Measurements from ENCODE around the gene ROR2.
A peak's percentile ranks its signal among the peaks of the same experiment; 100 is the strongest.

Gene ROR2

DNA sequence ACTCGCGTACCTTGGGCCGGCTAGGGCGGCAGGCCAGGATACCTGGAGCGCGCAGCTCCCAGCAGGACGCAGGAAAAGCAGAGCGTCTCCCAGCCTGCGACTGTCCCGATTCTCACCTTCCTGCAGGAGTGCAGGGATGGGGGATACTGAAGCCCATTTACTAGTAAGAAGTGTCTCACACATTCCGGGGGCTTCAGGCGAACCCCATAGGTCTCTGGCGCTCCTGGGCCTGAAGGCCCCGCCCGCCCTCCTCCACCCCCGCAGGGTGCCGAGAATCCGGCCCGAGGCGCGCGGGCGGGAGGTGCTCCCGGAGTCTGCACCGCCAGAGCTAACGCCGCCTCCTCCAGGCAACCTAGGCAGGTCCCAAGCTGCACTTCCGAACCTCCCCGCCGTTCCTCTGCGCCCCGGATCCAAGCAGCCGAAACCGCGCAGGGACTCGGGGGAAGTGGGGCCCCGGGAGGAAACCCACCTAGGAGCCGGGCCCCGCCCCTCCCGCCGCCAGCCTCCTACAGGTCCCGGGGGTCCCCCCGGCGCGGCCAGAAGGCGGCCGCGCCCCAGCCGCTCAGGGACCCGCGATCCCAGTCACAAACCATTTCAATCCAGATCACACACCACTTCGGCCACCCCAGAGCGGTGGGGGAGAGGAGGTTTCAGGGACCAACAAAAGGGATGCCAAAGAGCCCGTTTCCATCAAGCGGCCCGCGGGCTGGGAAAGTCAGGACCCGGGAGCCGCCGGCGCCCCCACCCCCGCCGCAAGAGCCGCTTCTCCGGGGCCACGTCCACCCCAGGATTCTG is 1.2 kb downstream of the ROR2 start:
- peak in 1 of 3 experiments; percentile 3 for DNase-seq (ENCODE audit: low read depth in 3 of 3)

DNA sequence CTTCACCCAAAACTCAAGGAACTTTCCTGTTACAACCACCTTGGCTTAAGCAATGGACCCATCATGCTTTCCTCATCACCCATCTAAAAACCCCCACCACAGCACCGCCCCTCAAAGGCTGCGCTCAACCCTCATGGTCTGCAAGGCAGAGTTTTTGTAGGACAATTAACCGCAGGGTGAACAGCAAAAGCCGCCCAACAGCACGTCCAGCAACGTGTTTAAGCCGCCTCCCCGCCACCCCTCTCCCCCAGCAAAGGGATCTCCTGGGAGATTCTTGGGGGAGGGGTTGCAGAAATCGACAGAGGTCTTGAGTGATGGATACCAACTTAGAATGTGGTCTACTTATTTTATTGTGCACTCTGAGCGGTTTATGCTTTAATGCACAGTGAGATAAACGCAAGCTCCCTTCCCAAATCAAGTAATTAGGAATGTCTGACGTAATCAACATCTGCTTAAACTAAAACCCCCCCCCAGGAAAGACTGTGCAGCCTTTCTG is 1.9 kb downstream of the ROR2 start:
- no peak for DNase-seq (ENCODE audit: low read depth in 3 of 3)

DNA sequence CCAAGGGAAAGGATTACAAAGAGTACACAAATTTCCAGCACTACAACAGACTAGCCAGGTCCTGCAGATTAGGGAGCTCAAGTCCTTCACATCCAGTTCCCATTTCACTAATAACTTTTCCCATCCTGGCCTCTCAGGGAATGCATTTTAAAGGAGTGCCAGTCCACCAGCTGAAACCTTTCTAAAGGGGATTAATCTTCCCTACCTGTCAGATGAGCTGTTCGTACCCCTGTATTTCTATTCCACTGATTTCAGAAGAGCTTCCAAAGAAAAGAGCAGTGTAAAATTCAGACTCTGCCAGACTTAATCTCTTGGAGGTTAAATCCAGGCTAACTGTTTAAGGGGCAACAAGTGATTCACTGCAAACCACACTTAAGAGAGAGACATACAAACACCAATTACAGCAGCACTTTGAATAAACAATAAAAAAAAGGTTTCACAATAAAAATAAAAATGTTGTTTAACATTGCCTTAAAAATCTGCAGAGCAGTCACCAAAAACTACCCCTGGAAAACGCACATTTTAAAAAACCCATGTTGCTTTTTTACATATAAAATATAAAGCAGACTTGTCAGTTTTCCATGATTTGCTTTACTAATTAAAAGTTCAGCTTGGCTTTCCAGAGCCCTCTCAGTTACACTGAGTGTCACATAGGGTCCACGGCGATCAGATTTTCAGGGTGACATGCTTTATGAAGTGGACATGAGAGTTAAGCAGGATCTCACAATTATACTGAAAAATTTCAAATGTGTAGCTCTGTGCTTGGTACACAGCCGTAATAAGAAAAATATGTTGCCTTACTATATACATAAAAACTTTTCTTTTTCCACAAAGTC is 3.2 kb downstream of the ROR2 start:
- DNase-seq (ENCODE audit: low read depth in 3 of 3), result no peak

DNA sequence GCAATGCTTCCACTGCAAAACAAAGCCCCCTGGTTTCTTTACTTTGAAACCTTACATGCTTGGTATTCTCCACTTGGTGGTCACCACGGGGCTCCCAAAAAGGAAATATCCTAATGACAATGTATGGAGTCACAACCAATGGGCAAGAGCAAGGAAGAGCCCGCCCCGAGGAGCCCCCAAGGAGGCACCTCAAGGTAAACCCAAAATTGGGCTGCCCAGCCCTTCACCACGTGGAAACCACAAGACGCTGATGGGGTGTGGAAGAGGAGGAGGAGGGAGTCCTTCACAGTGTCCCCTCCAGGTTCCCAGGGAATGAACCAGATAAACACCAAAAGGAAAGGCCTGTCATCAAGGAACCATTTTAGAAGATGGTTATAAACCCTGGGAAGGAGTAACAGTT is 3.8 kb downstream of the ROR2 start:
- DNase-seq (ENCODE audit: low read depth in 3 of 3), result no peak

DNA sequence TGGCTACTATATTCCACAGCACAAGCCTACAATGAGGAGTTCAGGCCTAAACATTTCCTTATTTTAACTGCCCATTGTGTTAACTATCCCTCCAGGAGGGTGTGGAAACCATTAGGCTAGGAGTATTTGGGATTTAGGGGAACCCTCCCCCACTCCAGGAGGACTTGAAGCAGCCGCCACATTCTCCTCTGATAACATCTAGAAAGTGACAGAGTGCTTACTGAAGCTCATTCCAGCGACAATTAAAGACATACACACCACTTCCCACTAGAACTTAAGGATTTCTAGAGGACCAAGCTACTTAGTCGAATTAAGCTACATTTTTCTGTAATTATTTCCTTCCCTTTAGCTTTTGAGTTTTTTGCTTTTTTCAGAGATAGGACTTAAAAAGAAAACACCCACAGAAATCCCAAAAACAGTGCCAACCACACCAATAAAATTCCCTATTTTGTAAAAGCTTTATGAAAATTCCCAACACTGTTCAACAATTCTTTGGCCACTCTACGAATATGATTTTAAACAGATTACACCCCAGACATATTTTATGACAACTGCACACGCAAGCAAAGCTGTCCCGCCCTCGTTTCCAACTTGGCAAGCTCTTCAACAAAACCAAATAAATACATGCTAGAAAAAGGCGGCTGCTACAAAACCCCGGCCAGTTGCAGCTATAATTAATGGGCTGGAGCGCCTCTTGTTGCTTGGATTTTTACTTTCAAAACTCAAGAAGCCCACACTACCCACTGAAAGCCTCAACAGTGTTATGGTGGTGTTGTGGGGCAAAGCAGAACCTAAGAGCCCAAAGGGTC is 4.5 kb downstream of the ROR2 start:
- no peak for DNase-seq (ENCODE audit: low read depth in 3 of 3)

DNA sequence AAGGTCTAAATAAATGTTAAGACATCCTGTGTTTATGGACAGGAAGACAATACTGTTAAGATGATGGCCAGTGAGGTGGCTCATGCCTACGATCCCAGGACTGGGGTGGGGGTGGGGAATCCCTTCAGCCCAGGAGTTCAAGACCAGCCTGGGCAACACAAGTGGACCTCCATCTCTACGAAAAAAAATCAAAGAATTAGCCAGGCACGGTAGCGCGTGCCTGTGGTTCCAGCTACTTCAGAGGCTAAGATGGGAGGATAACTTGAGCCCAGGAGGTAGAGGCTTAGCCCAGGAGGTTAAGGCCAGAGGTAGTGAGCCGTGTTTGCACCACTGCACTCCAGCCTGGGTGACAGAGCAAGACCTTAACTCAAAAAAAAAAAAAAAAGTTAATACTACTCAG is 5.3 kb downstream of the ROR2 start:
- DNase-seq (ENCODE audit: low read depth in 3 of 3), result no peak

DNA sequence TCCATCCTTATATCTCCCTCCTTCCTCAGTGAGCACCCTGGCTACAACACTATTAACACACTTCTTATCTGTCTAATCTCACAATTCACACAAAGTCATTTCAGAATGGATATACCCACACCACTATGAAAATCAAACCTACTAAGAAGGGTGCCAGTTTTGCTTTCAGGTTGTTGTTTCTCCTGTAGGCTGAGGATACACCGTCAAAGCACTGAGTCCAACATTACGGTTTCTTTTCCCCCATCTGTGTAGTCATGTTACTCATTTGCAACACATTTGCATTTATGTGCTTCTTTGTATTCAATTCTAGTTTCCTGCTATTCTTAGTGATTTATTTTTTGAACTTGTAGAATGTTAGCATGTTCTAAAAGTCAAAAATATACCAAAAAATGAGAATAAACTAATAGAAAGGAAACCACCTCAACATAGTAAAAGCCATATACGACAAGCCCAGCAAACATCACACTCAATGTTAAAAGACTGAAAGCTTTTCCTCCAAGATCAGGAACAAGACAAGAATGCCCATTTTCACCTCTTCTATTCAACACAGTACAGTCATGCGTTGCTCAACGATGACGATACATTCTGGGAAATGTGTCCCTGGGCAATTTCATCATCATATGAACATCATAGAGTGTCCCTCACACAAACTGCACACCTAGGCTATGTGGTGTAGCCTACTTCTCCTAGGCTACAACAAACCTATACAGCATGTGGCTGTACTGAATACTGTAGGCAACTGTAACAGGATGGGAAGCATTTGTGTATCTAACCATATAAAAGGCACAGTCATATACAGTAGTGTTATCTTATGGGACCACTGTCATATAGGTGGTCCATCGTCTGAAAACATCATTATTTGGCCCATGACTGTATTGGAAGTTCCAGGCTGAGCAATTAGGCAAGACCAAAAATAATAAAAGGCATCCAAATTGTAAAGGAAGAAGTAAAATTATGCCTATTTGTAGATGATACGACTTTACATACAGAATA is 6.3 kb downstream of the ROR2 start:
- DNase-seq (ENCODE audit: low read depth in 3 of 3), result no peak

DNA sequence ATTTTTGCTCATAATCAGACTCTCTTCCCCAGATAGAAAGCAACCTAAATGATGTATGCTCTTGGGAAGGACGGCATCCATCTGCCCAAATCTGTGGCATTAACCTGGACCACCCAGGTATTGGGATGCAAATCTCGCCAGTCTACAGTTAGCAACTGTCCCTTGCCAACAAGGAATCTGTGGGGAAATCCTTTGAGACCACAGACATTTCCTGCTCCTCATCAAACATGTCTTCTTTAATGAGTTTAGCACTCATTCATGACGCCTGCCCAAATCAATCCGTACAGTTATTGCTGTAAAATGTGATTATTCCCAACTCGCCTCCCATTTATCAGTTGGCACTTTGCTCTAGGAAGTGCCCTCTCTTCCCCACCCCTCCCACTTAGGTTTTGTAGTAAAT is 7.8 kb downstream of the ROR2 start:
- no peak for DNase-seq (ENCODE audit: low read depth in 3 of 3)

DNA sequence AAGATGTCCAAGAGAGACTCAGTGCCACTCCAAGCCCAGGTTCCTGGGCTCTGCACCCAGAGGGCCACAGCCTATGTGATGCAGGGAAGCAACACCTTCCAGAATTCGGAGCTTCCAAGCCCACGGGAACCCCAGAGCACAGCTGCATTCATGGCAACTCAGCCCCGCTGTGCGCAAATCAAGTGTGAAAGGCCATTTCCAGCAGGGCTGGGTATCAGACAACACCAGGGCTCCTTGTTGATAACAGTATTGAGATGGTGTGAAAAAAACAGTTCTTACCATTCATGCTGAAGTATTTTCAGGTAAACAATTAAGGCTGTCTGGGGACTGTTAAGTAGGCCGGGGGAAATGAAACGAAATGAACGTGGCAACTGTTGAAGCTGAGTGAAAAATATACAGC is 10.1 kb downstream of the ROR2 start:
- no peak for DNase-seq (ENCODE audit: low read depth in 3 of 3)

DNA sequence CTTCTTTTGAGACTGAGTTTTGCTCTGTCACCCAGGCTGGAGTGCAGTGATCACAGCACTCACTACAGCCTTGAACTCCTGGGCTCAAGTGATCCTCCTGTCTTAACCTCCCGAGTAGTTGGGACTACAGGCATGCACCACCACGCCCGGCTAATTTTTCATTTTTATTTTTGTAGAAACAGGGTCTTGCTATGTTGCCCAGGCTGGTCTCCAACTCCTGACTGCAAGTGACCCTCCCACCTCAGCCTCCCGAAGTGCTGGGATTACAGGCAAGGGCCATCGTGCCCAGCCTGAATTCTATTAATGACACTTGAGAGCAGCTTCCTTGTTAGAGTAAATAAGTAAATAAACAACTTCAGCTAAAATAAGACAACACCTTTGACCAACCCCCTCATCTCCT is 12.3 kb downstream of the ROR2 start:
- no peak for DNase-seq (ENCODE audit: low read depth in 3 of 3)

DNA sequence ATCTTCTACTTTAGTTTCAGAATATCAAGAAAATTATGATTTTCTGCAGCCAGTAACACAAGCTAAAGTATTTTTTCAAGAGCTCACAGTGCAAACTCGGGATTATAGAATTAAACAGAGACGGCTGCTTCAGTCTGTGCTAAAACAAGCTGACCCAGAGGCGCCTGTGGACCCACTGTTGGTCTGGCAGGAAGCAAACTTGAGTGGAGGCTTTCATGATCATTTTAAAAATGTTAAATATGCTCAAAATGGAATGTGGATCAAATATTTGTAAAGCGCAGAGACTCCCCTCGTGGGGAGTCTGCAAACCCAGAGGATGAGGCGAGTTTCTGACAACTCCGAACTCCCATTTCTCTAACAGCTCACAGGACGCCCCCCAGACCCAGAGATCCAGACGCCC is 13.0 kb downstream of the ROR2 start:
- DNase-seq (ENCODE audit: low read depth in 3 of 3), result no peak

DNA sequence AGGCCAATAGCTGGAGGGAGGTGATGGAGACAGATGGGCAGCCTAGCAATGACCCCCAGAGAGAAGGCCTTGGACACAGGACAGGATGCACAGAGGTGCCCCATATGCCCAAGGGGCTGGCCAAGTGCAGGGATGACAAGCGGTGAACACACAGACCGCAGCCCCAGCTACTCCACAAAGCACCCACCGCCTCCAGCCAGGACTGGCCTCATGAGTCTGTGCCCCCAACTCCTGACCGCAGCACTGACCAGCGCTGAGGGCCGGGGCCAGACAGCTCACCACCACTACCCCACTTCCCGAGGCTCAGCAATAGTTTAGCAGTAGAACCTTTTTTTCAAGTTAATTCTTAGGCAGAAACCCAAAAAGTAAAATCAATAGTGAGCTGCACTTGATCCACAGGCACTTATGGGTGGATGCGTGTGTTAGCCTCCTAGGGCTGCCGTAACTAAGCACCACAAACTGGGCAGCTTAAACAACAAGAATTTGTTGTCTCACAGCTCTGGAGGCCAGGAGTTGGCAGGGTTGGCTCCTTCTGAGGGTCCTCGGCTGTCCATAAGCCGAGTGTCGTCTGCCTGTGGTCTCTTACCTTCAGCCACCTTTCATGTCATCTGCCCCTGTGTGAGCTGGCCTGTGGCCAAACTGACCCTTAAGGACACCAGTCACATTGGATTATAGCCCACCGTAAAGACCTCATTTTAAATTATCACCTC is 14.1 kb downstream of the ROR2 start:
- no peak for DNase-seq (ENCODE audit: low read depth in 3 of 3)

DNA sequence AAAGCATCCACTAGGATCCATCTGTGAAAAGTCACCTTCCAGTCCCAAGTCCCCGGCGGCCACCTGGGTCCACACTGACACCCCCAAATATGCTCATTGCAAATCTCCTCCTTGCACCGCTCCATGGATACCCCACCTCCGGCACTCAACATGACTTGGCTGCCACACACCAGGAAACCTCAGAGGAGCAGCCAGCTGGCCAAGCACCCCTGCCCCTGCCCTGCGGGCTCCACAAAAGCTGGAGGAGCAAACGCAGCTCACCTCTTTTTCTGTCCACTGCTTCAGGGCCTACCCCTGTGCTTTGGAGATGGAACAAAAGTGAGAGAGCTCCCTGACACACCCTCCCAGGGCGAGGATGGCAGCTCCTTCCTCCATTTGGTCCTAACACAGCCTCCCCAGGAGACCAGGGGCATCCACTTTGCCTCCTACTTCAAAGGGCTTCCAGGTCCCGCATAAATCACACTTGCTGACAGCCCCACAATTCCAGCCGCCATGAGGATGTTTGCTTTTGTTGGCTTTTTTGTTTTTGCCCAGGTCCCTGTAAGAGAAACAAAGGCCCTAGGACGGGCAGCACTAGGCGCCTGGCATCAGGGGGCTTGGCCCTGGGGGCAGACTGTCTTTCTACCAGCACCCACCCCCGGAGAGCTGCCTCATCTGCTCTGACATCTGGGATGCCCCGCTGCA is 14.8 kb downstream of the ROR2 start:
- no peak for DNase-seq (ENCODE audit: low read depth in 3 of 3)

DNA sequence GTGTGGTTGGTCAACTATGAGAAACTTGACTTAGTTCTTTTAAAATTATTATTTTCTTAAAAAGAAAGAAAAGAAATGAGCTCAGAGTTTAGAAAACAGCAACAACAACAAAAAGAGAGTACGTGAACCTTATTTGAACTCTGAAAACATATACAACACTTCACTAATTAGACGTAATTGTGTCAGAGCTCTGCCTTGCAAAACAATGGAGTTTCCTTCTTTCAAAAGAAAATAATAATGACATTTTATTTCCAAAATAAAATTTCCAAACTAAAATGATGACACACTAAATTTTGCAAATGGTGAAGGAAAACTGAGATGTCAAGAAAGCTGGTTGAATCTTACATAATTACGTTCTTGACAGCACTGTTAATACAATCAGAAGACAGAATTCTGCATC is 15.4 kb downstream of the ROR2 start:
- no peak for DNase-seq (ENCODE audit: low read depth in 3 of 3)

DNA sequence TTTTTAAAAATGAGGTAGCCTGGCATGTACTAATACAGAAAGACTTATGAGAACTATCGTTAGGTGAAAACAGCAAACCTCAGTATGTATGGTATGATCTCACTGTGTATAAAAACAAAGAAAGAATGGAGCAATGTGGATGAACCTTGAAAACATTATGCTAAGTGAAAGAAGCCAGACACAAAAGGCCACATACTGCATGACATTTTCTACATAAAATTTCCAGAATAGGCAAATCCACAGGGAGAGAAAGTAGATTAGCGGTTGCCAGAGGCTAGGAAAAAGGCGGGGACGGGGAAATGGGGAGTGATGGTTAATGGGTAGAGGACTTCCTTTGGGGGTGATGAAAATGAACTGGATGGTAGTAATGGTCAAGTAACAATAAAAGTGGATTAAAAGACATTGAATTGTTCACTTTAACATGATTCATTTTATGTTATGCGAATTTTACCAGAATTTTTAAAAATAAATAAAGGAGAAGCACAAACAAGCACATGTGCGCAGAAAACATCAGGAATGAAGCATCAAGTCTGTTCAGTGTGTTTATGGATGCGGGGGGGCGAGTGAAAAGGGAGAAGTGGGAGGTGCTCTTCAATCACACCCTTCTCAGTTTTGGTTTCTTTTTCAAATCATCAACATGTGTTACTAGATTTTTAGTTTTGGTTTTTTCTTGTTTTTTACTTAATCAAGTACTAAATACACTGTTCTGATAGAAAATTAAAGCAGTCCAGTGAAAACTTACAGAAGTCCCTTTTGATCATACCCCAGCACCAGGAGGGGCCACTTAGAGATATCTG is 16.3 kb downstream of the ROR2 start:
- no peak for DNase-seq (ENCODE audit: low read depth in 3 of 3)

DNA sequence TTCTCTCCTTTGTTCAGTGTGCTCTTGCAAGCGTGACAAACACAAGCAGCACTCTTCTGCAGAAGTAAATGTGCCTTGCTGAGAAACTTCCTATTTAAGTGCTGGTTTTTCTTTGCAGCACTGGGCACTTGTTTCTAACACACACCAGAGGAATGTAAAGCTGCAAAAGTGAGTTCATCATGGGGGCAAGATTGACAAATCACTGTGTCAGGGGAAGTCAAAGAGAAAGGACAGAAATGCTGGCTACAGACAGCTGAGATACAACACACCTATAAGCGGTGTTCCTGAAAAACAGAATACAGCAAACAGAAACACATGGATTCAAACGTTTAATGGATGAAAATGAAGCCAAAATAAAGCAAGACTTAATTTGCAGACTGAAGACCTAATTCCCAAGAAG is 19.6 kb downstream of the ROR2 start:
- no peak for DNase-seq (ENCODE audit: low read depth in 3 of 3)

DNA sequence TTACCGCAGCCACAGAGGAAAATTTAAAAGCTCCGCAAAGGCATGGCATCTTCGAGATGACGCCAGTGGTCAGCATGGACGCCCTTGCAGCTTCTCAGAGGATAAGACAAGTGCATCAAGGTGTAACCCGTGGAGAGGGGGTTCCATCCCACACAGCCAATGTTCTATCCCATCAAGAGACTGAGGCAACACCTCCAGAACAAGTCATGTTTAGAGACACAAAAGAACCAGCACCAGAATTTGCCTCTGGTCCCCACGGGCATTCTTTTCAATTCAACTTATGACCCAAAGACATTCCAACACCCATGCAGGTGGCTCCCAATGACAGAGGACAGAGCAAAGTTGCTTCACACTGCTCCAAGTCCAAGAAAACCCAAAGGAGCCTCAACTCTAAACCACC is 20.7 kb downstream of the ROR2 start:
- DNase-seq (ENCODE audit: low read depth in 3 of 3), result no peak

DNA sequence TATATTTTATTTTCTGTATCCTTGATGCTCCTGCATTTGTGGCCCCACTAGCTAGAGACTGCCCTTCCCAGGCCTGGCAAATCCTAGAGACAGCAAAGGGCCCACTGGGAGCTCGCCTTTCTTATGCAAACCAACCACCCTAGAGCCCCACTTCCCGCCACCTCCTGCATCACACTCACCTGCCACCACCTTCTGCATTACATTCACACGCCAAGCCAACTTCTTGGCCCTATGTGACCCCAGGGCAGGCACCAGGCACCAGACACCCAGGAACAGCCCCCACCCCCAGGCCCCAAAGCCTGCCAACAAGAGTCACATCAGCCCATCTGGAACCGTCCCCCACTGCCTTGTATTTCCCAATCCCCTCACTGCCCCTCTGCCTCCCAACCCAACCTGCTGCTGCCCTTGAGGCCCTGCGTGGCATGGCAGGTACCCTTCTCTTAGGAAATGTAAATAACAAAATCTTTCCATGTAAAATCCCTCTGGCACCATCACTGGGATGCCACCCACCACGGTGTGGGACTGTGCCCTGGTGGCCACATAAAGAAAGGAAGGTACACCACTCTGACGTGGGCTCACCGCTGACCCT is 22.0 kb downstream of the ROR2 start:
- DNase-seq (ENCODE audit: low read depth in 3 of 3), result no peak

DNA sequence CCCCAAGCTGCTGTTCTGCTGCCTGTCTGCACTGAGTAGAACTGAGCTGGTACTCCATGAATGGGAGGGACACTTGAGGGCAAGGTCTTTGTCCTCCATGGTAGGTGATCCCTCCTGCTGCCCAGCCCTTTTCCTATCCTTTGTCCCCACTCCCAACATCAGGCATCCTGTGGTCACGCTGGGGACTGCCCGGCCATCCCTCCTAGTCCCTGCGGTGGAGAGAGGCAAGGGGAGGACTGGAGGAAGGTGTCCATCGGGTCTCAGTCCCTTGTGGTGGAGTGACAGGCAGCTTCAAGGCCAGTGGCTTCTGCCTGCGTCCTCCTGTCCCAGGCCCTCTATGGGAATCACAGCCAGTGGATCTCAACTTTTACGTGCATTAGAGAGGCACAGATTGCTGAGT is 25.9 kb downstream of the ROR2 start:
- DNase-seq (ENCODE audit: low read depth in 3 of 3), result no peak

Measured in stimulated activated CD4-positive, alpha-beta T cell treated with anti-CD3 and anti-CD28 coated beads, TNF-alpha, amount 100 ng/mL, for 4 hours (primary cell).